Gastroesophageal sphincter (tissue), 3 donors: ENCODE measurements around the gene LGALS7.

ENCODE experiments used
- CTCF ChIP-seq, 4 experiments: fragments of 200-600 bp in 2 of 4; fragments of 450-650 bp in 2 of 4; sonication (generic) in 1 of 4; IDR thresholded peaks; one replicate each; pipeline ENCODE4 v1.5.1; 2017 to 2019; ENCODE audit warnings: antibody characterized with exemption in 4 of 4, mild to moderate bottlenecking in 2 of 4, moderate library complexity in 2 of 4
- POLR2AphosphoS5 ChIP-seq: sonication (generic); formaldehyde crosslinking; IDR thresholded peaks from one replicate; pipeline ENCODE4 v1.6.1; 2017; ENCODE audit warnings: antibody characterized with exemption

- TF ChIP-seq CTCF (IDR thresholded peaks at IDR 0.05) (no peak), POLR2AphosphoS5 (no peak)
Observed at GRCh38 chr19:38734176-38734425, 39.2 kb downstream of the LGALS7 start.
